Measurements from ENCODE around the gene SCLT1.

DNA sequence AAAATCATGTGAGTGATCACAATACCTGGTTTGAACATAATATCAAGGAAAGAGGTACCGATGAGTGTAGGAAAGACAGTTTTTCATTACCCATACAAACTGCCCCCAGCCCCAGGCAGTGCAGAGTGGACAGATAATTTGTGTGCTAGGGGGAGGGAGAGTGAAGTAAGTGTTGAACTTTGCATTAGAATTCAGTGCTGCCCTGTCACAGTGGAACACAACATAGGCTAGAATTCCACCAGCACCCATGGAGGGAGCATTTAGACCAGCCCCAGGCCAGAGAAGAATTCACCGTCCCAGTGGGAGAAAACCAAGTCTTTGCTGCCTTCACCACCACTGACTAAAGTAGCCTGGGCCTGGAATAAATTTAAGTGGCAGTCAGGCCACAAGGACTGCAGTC, 107.3 kb downstream of the SCLT1 start:
- TF ChIP-seq CTCF (IDR thresholded peaks at IDR 0.05) (no peak), POLR2A (IDR thresholded peaks at IDR 0.05) (no peak)

All from body of pancreas (tissue), 4 donors.